HL-60 (cell line): ENCODE results near the gene PI4K2A.

Source experiments
- CTCF ChIP-seq: IDR thresholded peaks from one replicate; pipeline ENCODE4 v1.5.1; 2011; ENCODE audit warnings: low read length, control low read depth, inconsistent platforms; ENCODE audit not compliant: insufficient read depth
- REST ChIP-seq: IDR thresholded peaks from 2 replicates; pipeline ENCODE4 v1.6.1; 2012; ENCODE audit warnings: low read depth; ENCODE audit not compliant: insufficient replicate concordance

DNA sequence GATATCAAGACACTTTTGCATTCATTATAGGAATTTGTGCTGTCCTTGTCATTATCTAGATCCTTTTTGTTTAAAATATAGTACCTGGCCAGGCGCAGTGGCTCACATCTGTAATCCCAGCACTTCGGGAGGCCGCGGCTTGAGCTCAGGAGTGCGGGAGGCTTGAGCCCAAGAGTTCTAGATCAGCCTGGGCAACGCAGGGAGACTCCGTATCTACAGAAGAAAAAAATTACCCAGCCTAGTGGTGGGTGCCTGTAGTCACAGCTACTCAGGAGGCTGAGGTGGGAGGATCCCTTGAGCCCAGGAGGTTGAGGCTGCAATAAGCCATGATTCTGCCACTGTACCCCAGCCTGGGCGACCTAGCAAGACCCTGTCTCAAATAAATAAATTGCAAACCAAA is 6.5 kb upstream of the PI4K2A start:
- TF ChIP-seq CTCF, result no peak
- TF ChIP-seq REST, result no peak
